HCT116 (cell line): ENCODE results near the gene TRAF2. TPM values are rescaled to one million over a fixed set of nuclear protein-coding genes. Genes with fewer than 3 reads are reported as not detected.

Source experiments
- ATAC-seq: fragments of 200-7000 bp; cut with Tn5 transposase; 2 replicates; pipeline ENCODE4 v1.9.1; 2020; ENCODE audit warnings: mild to moderate bottlenecking, moderate library complexity
- BruUV-seq: library from RNA; stranded (reverse); fragments of 400-500 nt; replicated peaks from 2 replicates; lab custom pipeline; 2021; lab: Mats Ljungman, UMichigan
- CTCF ChIA-PET: fragments of 300-600 bp; sonication (Branson Sonifier 250); formaldehyde crosslinking; loops from one replicate; lab custom pipeline; 2021; ENCODE audit warnings: antibody characterized with exemption; lab: Charles Lee
- POLR2A ChIA-PET: fragments of 300-600, 350-600 bp; sonication (Branson Sonifier 250); formaldehyde crosslinking; loops from one replicate; lab custom pipeline; 2021; ENCODE audit warnings: antibody characterized with exemption; lab: Charles Lee
- RAD21 ChIA-PET, 2 experiments: fragments of 300-600 bp; sonication (Branson Sonifier 250); formaldehyde crosslinking; loops; one replicate each; lab custom pipeline; 2023; ENCODE audit warnings: low total read pairs in 2 of 2; ENCODE audit not compliant: uncharacterized antibody in 2 of 2, unreplicated experiment in 2 of 2, low non-redundant PET in 1 of 2; lab: Charles Lee
- DNase-seq: peaks from one replicate; pipeline ENCODE4 v3.0.0-alpha.2; 2010; ENCODE audit warnings: low read depth, low spot score
- H2AFZ ChIP-seq: fragments of 200-600 bp; shearing (Covaris generic), sonication (generic); 2 replicates; pipeline ENCODE4 v1.6.1; 2017; ENCODE audit warnings: low read depth, mixed run types, mixed read lengths, antibody characterized with exemption, low read length; ENCODE audit not compliant: poor library complexity, severe bottlenecking
- H3K27ac ChIP-seq: 2 replicates; pipeline ENCODE4 v1.5.1; 2012; ENCODE audit warnings: low read depth, low read length
- H3K27me3 ChIP-seq: fragments of 200-600 bp; sonication (generic); 2 replicates; pipeline ENCODE4 v1.6.1; 2016; ENCODE audit warnings: mixed run types, low read length, mixed read lengths; ENCODE audit not compliant: insufficient read depth
- H3K36me3 ChIP-seq, 2 experiments: fragments of 200-500 bp in 1 of 2; fragments of 200-600 bp in 1 of 2; sonication (Bioruptor generic) in 1 of 2; sonication (generic) in 1 of 2; 2 replicates each; pipeline versions ENCODE4 v1.5.1 to v1.6.1; 2014 to 2016; ENCODE audit warnings: low read length in 2 of 2, inconsistent platforms in 1 of 2, mixed read lengths in 1 of 2, mixed run types in 1 of 2; ENCODE audit not compliant: insufficient read depth in 2 of 2, control insufficient read depth in 1 of 2
- H3K4me1 ChIP-seq, 2 experiments: fragments of 200-600 bp in 1 of 2; sonication (generic) in 1 of 2; 2 replicates each; pipeline versions ENCODE4 v1.5.1 to v1.6.1; 2012 to 2017; ENCODE audit warnings: low read length in 2 of 2, inconsistent platforms in 1 of 2, mild to moderate bottlenecking in 1 of 2, mixed read lengths in 1 of 2, mixed run types in 1 of 2, moderate library complexity in 1 of 2; ENCODE audit not compliant: insufficient read depth in 2 of 2, control insufficient read depth in 1 of 2
- H3K4me2 ChIP-seq: fragments of 200-600 bp; sonication (generic); 2 replicates; pipeline ENCODE4 v1.6.1; 2017; ENCODE audit warnings: mixed run types, low read length, mixed read lengths
- H3K4me3 ChIP-seq, 2 experiments: fragments of 200-600 bp in 1 of 2; sonication (generic) in 1 of 2; replicated peaks in 1 of 2; 2 replicates each; pipeline ENCODE4 v1.5.1; 2011 to 2016; ENCODE audit warnings: low read length in 2 of 2, control low read depth in 1 of 2, low read depth in 1 of 2, mild to moderate bottlenecking in 1 of 2, mixed read lengths in 1 of 2, mixed run types in 1 of 2
- H3K79me2 ChIP-seq: fragments of 200-600 bp; sonication (generic); 2 replicates; pipeline ENCODE4 v1.6.1; 2017; ENCODE audit warnings: mild to moderate bottlenecking, mixed run types, low read length, moderate library complexity, mixed read lengths; ENCODE audit not compliant: insufficient read depth
- H3K9ac ChIP-seq: fragments of 200-600 bp; sonication (generic); 2 replicates; pipeline ENCODE4 v1.6.1; 2016; ENCODE audit warnings: low read length, mixed read lengths
- H3K9me2 ChIP-seq: fragments of 200-600 bp; sonication (generic), shearing (Covaris generic); 2 replicates; pipeline ENCODE4 v1.6.1; 2017; ENCODE audit warnings: mixed run types, mild to moderate bottlenecking, moderate library complexity; ENCODE audit not compliant: insufficient read depth
- H3K9me3 ChIP-seq, 2 experiments: fragments of 200-500 bp in 1 of 2; fragments of 200-600 bp in 1 of 2; sonication (Bioruptor generic) in 1 of 2; sonication (generic) in 1 of 2; 2 replicates each; pipeline ENCODE4 v1.6.1; 2014 to 2017; ENCODE audit warnings: low read length in 2 of 2, mixed read lengths in 2 of 2, inconsistent platforms in 1 of 2, low read depth in 1 of 2, mild to moderate bottlenecking in 1 of 2, mixed run types in 1 of 2, moderate library complexity in 1 of 2; ENCODE audit not compliant: control insufficient read depth in 1 of 2, insufficient read depth in 1 of 2
- H4K20me1 ChIP-seq: fragments of 200-600 bp; sonication (generic), shearing (Covaris generic); 2 replicates; pipeline ENCODE4 v1.6.1; 2017; ENCODE audit warnings: mixed run types, mild to moderate bottlenecking, moderate library complexity; ENCODE audit not compliant: insufficient read depth
- CBX3 ChIP-seq: IDR thresholded peaks from 2 replicates; pipeline ENCODE4 v1.6.1; 2012; ENCODE audit warnings: low read depth
- CEBPB ChIP-seq: IDR thresholded peaks from 2 replicates; pipeline ENCODE4 v1.6.1; 2012; ENCODE audit warnings: low read depth
- EGR1 ChIP-seq: IDR thresholded peaks from 2 replicates; pipeline ENCODE4 v1.6.1; 2012; ENCODE audit warnings: low read depth
- EZH2 ChIP-seq: fragments of 200-600 bp; sonication (generic); IDR thresholded peaks from 2 replicates; pipeline ENCODE4 v1.6.1; 2017; ENCODE audit warnings: antibody characterized with exemption, mixed run types
- FOSL1 ChIP-seq: IDR thresholded peaks from 2 replicates; pipeline ENCODE4 v1.6.1; 2012; ENCODE audit warnings: low read depth
- JUND ChIP-seq: IDR thresholded peaks from 2 replicates; pipeline ENCODE4 v1.6.1; 2012
- MAX ChIP-seq: IDR thresholded peaks from 2 replicates; pipeline ENCODE4 v1.6.1; 2012
- POLR2AphosphoS5 ChIP-seq: IDR thresholded peaks from 2 replicates; pipeline ENCODE4 v1.6.1; 2011; ENCODE audit warnings: mild to moderate bottlenecking, low read depth, low read length, moderate library complexity
- RAD21 ChIP-seq: IDR thresholded peaks from 2 replicates; pipeline ENCODE4 v1.6.1; 2012; ENCODE audit warnings: low read depth, mild to moderate bottlenecking
- SIN3A ChIP-seq: IDR thresholded peaks from 2 replicates; pipeline ENCODE4 v1.6.1; 2012; ENCODE audit warnings: low read depth
- SP1 ChIP-seq: IDR thresholded peaks from 2 replicates; pipeline ENCODE4 v1.6.1; 2012; ENCODE audit warnings: low read depth
- SRF ChIP-seq: IDR thresholded peaks from 2 replicates; pipeline ENCODE4 v1.6.1; 2012; ENCODE audit warnings: low read depth
- TCF7L2 ChIP-seq: IDR thresholded peaks from 2 replicates; pipeline ENCODE4 v1.7.0; 2011; ENCODE audit warnings: borderline replicate concordance, inconsistent platforms; ENCODE audit not compliant: insufficient read depth, insufficient read length; ENCODE audit errors: extremely low read depth
- ZBTB33 ChIP-seq: IDR thresholded peaks from 2 replicates; pipeline ENCODE4 v1.6.1; 2011; ENCODE audit warnings: mild to moderate bottlenecking, low read length, moderate library complexity; ENCODE audit not compliant: insufficient replicate concordance; ENCODE audit errors: extremely low read depth
- ZNF274 ChIP-seq: fragments of 200-500 bp; sonication (Bioruptor generic); IDR thresholded peaks from 2 replicates; pipeline ENCODE4 v1.6.1; 2014; ENCODE audit warnings: mild to moderate bottlenecking, low read depth, low read length, inconsistent platforms
- intact Hi-C: fragments of 100-400 bp; cut with micrococcal nuclease; formaldehyde crosslinking; loops from 2 replicates; pipeline ENCODE4 v1.10.0; 2022
- total RNA-seq: library from RNA; stranded (reverse); gene quantifications from one replicate; pipeline ENCODE4 v1.2.1, GENCODE V29; 2021; ENCODE audit not compliant: unreplicated experiment

Gene TRAF2
- total RNA-seq, 1 experiment from 2014 or later, result 28.4 TPM

GRCh38 chr9:136852664-136853595 lies 33.4 kb upstream of the TRAF2 start:
- BruUV-seq, result no TSS peak
- no peaks in the 10 kb centered on the region for H3K9me2 ChIP-seq
- H3K4me2 ChIP-seq, result no peak overlapping the region
- ChIA-PET CTCF (no interaction called here), RAD21 (no interaction called here), POLR2A (no interaction called here)
- no peak overlapping the region for H3K27ac ChIP-seq
- TF ChIP-seq SIN3A, result no peak
- TF ChIP-seq SP1, result no peak
- no peak for TF ChIP-seq SRF
- no peak for TF ChIP-seq FOSL1
- TF ChIP-seq JUND, result no peak
- TF ChIP-seq EZH2, result no peak
- no peak for TF ChIP-seq MAX
- DNase-seq (no peak), ATAC-seq (no peak)
- no peaks in the 10 kb centered on the region for H4K20me1 ChIP-seq
- peaks cover 4 to 9% of the 10 kb centered on the region in 2 experiments; a peak in 2 of 4 replicates for H3K4me1 ChIP-seq
- no peak overlapping the region for H2AFZ ChIP-seq
- intact Hi-C loops, result no loop called here
- H3K27me3 ChIP-seq, result no peaks in the 10 kb centered on the region
- peaks cover 0 to 14% of the 10 kb centered on the region in 2 experiments; a peak in 1 of 4 replicates for H3K36me3 ChIP-seq
- peaks cover 14% of the 10 kb centered on the region; the same call in 1 of the 2 replicates for H3K79me2 ChIP-seq
- H3K9ac ChIP-seq, result no peak overlapping the region
- H3K9me3 ChIP-seq, result no peaks in the 10 kb centered on the region
- no peak overlapping the region for H3K4me3 ChIP-seq

- Histone ChIP-seq H3K9me2 (no peaks in the 10 kb centered on the region), H2AFZ (no peak overlapping the region), H4K20me1 (no peaks in the 10 kb centered on the region), H3K36me3 (peaks cover 0 to 14% of the 10 kb centered on the region in 2 experiments; a peak in 1 of 4 replicates), H3K4me2 (no peak overlapping the region), H3K27ac (no peak overlapping the region), H3K9ac (no peak overlapping the region), H3K79me2 (peaks cover 7% of the 10 kb centered on the region; the same call in 1 of the 2 replicates), H3K27me3 (no peaks in the 10 kb centered on the region), H3K4me3 (no peak overlapping the region), H3K9me3 (no peaks in the 10 kb centered on the region), H3K4me1 (peaks cover 4 to 9% of the 10 kb centered on the region in 2 experiments; a peak in 2 of 4 replicates)
- no peak for DNase-seq
- ChIA-PET POLR2A (no interaction called here), RAD21 (no interaction called here), CTCF (no interaction called here)
- intact Hi-C loops, result no loop called here
- no TSS peak for BruUV-seq
- ATAC-seq, result no peak
- TF ChIP-seq SRF, result no peak
- TF ChIP-seq CBX3, result no peak
- no peak for TF ChIP-seq POLR2AphosphoS5
- TF ChIP-seq JUND, result no peak
- no peak for TF ChIP-seq SIN3A
- no peak for TF ChIP-seq TCF7L2
- TF ChIP-seq EZH2, result no peak
- no peak for TF ChIP-seq RAD21
- TF ChIP-seq ZBTB33, result no peak
- no peak for TF ChIP-seq ZNF274
- no peak for TF ChIP-seq EGR1
- TF ChIP-seq CEBPB, result no peak
These were observed 32.7 kb upstream of the TRAF2 start for GRCh38 chr9:136853596-136854112.
